ENCODE data around the gene PLD2. TPM values are rescaled to one million over a fixed set of nuclear protein-coding genes. Genes with fewer than 3 reads are reported as not detected.

Gene PLD2
- total RNA-seq, 1 experiment from 2014 or later, result 24.3 TPM

DNA sequence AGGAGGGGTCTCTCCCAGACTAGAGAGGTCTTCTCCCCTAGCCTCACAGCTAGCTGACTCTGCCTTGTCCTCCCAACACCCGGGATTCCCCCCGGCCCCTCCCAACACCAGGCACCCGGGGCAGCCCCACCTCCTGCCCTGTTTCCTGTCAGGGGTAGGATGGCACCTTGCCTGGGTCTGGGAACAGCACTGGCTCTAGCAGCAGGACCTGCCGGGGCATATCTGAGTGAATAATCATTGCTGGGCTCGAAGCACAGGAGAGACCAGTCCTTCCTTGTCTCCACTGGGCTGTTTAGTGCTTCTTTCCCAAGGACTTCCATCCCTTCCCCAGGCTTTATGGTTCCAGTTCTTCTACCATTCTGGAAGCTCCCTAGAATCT is 51.9 kb downstream of the PLD2 start:
- intact Hi-C loops (cut with micrococcal nuclease), result no loop called here
- Histone ChIP-seq H3K4me2 (ENCODE audit: low read length) (peak overlapping the region; percentile 55), H3K9me2 (replicated peaks; ENCODE audit: low read length) (no peaks in the 10 kb centered on the region), H4K20me1 (ENCODE audit: low read length) (no peaks in the 10 kb centered on the region), H3K36me3 (ENCODE audit: low read depth, low read length) (peaks cover 6% of the 10 kb centered on the region; the same call in 1 of the 2 replicates), H2AFZ (ENCODE audit: low read length) (no peak overlapping the region), H3K27me3 (ENCODE audit: low read length) (no peaks in the 10 kb centered on the region), H3K9ac (ENCODE audit: low read length) (no peak overlapping the region), H3K79me2 (ENCODE audit: low read length) (peaks cover 51% of the 10 kb centered on the region), H3K27ac (ENCODE audit: low read length) (peak overlapping the region; percentile 48), H3K4me3 (ENCODE audit: low read length) (no peak overlapping the region), H3F3A (ENCODE audit: low read length, unreplicated experiment) (no peaks in the 10 kb centered on the region), H3K4me1 (ENCODE audit: insufficient read depth, low read length) (peaks cover 16% of the 10 kb centered on the region), H3K9me3 (ENCODE audit: low read length) (no peaks in the 10 kb centered on the region)
- ChIA-PET POLR2A (ENCODE audit: unreplicated experiment) (no interaction called here), CTCF (no interaction called here)
- DNase-seq (peak; percentile 63), ATAC-seq (peak; percentile 83)
- TF ChIP-seq EZH2 (IDR thresholded peaks at IDR 0.05; ENCODE audit: low read length, unreplicated experiment) (no peak), EZH2phosphoT487 (IDR thresholded peaks at IDR 0.05; ENCODE audit: borderline replicate concordance, low read length) (no peak), CTCF (conservative IDR thresholded peaks at IDR 0.05; ENCODE audit: low read depth, low read length) (no peak)
- BruUV-seq (replicated peaks), result no TSS peak

GRCh38 chr17:4859816-4860625 is 53.1 kb downstream of the PLD2 start:
- H3K4me3 ChIP-seq (ENCODE audit: low read length), result no peak overlapping the region
- H3K4me2 ChIP-seq (ENCODE audit: low read length), result no peak overlapping the region
- no peak overlapping the region for H2AFZ ChIP-seq (ENCODE audit: low read length)
- intact Hi-C loops (cut with micrococcal nuclease), result no loop called here
- no peak for ATAC-seq
- peaks cover 16% of the 10 kb centered on the region for H3K4me1 ChIP-seq (ENCODE audit: insufficient read depth, low read length)
- peaks cover 6% of the 10 kb centered on the region; the same call in 1 of the 2 replicates for H3K36me3 ChIP-seq (ENCODE audit: low read depth, low read length)
- BruUV-seq (replicated peaks), result no TSS peak
- no peak overlapping the region for H3K27ac ChIP-seq (ENCODE audit: low read length)
- no peak for TF ChIP-seq EZH2phosphoT487 (IDR thresholded peaks at IDR 0.05; ENCODE audit: borderline replicate concordance, low read length)
- no peak for TF ChIP-seq CTCF (conservative IDR thresholded peaks at IDR 0.05; ENCODE audit: low read depth, low read length)
- no peak for TF ChIP-seq EZH2 (IDR thresholded peaks at IDR 0.05; ENCODE audit: low read length, unreplicated experiment)
- no peak overlapping the region for H3K9ac ChIP-seq (ENCODE audit: low read length)
- DNase-seq, result no peak
- H3K27me3 ChIP-seq (ENCODE audit: low read length), result no peaks in the 10 kb centered on the region
- CTCF ChIA-PET, result no interaction called here
- H3K79me2 ChIP-seq (ENCODE audit: low read length), result peaks cover 44% of the 10 kb centered on the region
- H3K9me2 ChIP-seq (replicated peaks; ENCODE audit: low read length), result no peaks in the 10 kb centered on the region
- H4K20me1 ChIP-seq (ENCODE audit: low read length), result no peaks in the 10 kb centered on the region
- no peaks in the 10 kb centered on the region for H3K9me3 ChIP-seq (ENCODE audit: low read length)
- POLR2A ChIA-PET (ENCODE audit: unreplicated experiment), result no interaction called here
- no peaks in the 10 kb centered on the region for H3F3A ChIP-seq (ENCODE audit: low read length, unreplicated experiment)

- ChIA-PET POLR2A (ENCODE audit: unreplicated experiment) (no interaction called here), CTCF (no interaction called here)
- no TSS peak for BruUV-seq (replicated peaks)
- DNase-seq (no peak), ATAC-seq (no peak)
- Histone ChIP-seq H3K9me2 (replicated peaks; ENCODE audit: low read length) (no peaks in the 10 kb centered on the region), H2AFZ (ENCODE audit: low read length) (no peak overlapping the region), H3K79me2 (ENCODE audit: low read length) (peaks cover 44% of the 10 kb centered on the region), H3K27me3 (ENCODE audit: low read length) (no peaks in the 10 kb centered on the region), H3K4me2 (ENCODE audit: low read length) (no peak overlapping the region), H3K4me3 (ENCODE audit: low read length) (no peak overlapping the region), H3K27ac (ENCODE audit: low read length) (no peak overlapping the region), H4K20me1 (ENCODE audit: low read length) (no peaks in the 10 kb centered on the region), H3K4me1 (ENCODE audit: insufficient read depth, low read length) (peaks cover 16% of the 10 kb centered on the region), H3F3A (ENCODE audit: low read length, unreplicated experiment) (no peaks in the 10 kb centered on the region), H3K9ac (ENCODE audit: low read length) (no peak overlapping the region), H3K36me3 (ENCODE audit: low read depth, low read length) (peaks cover 6% of the 10 kb centered on the region; the same call in 1 of the 2 replicates), H3K9me3 (ENCODE audit: low read length) (no peaks in the 10 kb centered on the region)
- TF ChIP-seq EZH2 (IDR thresholded peaks at IDR 0.05; ENCODE audit: low read length, unreplicated experiment), result no peak
- intact Hi-C loops (cut with micrococcal nuclease), result no loop called here
Measured at GRCh38 chr17:4860651-4861050, 53.7 kb downstream of the PLD2 start.
